ENCODE results near the gene NEUROG1. TPM values are rescaled to one million over a fixed set of nuclear protein-coding genes. Genes with fewer than 3 reads are reported as not detected.

The NEUROG1 gene
- total RNA-seq, 1 donor = not detected

- H3K4me3 ChIP-seq (ENCODE audit: low read depth, low read length) = no peak overlapping the region
- no peak for TF ChIP-seq CTCF (IDR thresholded peaks at IDR 0.05; ENCODE audit: insufficient read depth, low read length)
- DNase-seq (ENCODE audit: low read depth) = no peak
Observed at GRCh38 chr5:135577421-135577820, 41.7 kb upstream of the NEUROG1 start.

DNA sequence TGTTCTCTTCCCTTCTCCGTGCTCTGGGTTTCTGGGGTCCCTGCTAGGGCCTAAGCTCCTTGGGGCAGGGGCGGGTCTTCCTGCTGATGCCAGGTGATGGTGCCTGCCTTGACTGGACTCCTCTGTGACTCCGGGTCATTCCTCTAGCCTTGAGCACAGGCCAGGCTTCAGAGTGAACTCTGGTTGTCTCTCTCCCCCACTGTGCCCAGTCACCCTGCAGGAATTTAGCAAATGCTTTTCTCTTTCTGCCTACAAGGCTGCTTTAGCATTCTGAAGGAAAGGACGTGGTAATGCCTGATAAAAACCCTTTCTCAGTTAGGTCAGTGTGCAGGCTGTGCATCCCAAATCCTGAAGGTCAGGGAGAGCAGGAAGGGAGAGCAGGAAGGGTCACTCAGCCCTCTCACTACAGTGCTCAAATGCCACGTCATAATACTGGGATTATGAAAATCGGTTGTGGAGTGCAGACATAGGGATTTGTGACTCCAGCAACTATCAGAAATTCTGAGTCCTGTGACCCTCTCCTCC is 40.4 kb upstream of the NEUROG1 start:
- peak; percentile 19 for DNase-seq (ENCODE audit: low read depth)
- TF ChIP-seq CTCF (IDR thresholded peaks at IDR 0.05; ENCODE audit: insufficient read depth, low read length) = no peak
- H3K4me3 ChIP-seq (ENCODE audit: low read depth, low read length) = no peak overlapping the region

GRCh38 chr5:135574493-135574892 is 38.7 kb upstream of the NEUROG1 start:
- TF ChIP-seq CTCF (IDR thresholded peaks at IDR 0.05; ENCODE audit: insufficient read depth, low read length) = no peak
- DNase-seq (ENCODE audit: low read depth) = no peak
- no peak overlapping the region for H3K4me3 ChIP-seq (ENCODE audit: low read depth, low read length)

GRCh38 chr5:135571902-135572301 is 36.1 kb upstream of the NEUROG1 start:
- H3K4me3 ChIP-seq (ENCODE audit: low read depth, low read length) = no peak overlapping the region
- no peak for DNase-seq (ENCODE audit: low read depth)
- no peak for TF ChIP-seq CTCF (IDR thresholded peaks at IDR 0.05; ENCODE audit: insufficient read depth, low read length)

GRCh38 chr5:135571066-135571609 is 35.4 kb upstream of the NEUROG1 start:
- no peak for TF ChIP-seq CTCF (IDR thresholded peaks at IDR 0.05; ENCODE audit: insufficient read depth, low read length)
- no peak overlapping the region for H3K4me3 ChIP-seq (ENCODE audit: low read depth, low read length)
- no peak for DNase-seq (ENCODE audit: low read depth)

- TF ChIP-seq CTCF (IDR thresholded peaks at IDR 0.05; ENCODE audit: insufficient read depth, low read length) = no peak
- H3K4me3 ChIP-seq (ENCODE audit: low read depth, low read length) = no peak overlapping the region
- DNase-seq (ENCODE audit: low read depth) = no peak
Observed at GRCh38 chr5:135570453-135570764, 34.6 kb upstream of the NEUROG1 start.

Measured in fibroblast of the aortic adventitia (primary cell).